ENCODE results near the gene SLC10A7. TPM values are rescaled to one million over a fixed set of nuclear protein-coding genes. Genes with fewer than 3 reads are reported as not detected.

Gene SLC10A7
- total RNA-seq, 1 donor from 2014 or later: 8.9 TPM

DNA sequence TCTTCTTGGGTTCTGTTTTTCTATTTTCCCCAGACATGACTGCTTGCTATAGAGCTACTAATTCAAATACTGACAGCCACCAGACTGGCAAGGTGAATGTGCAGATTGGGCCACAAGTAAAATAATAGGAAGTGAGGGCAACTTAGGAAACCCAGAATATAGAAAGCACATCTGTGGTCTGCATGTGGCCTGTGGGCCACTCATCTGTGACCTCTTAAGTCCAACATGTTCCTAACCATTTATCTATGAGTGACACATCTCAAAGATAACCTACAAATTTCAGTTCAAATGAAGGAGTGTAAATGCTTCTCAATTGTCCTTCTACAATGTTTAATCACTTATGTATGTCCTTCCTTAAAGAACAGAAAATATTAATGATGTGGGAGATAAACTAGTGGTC lies 178.5 kb downstream of the SLC10A7 start:
- TF ChIP-seq, protein P1, sequence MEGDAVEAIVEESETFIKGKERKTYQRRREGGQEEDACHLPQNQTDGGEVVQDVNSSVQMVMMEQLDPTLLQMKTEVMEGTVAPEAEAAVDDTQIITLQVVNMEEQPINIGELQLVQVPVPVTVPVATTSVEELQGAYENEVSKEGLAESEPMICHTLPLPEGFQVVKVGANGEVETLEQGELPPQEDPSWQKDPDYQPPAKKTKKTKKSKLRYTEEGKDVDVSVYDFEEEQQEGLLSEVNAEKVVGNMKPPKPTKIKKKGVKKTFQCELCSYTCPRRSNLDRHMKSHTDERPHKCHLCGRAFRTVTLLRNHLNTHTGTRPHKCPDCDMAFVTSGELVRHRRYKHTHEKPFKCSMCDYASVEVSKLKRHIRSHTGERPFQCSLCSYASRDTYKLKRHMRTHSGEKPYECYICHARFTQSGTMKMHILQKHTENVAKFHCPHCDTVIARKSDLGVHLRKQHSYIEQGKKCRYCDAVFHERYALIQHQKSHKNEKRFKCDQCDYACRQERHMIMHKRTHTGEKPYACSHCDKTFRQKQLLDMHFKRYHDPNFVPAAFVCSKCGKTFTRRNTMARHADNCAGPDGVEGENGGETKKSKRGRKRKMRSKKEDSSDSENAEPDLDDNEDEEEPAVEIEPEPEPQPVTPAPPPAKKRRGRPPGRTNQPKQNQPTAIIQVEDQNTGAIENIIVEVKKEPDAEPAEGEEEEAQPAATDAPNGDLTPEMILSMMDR (IDR thresholded peaks at IDR 0.05; ENCODE audit: insufficient read depth, low read depth, low read length): no peak
- no peak for TF ChIP-seq EZH2 (IDR thresholded peaks at IDR 0.05; ENCODE audit: insufficient read depth, low read length)
- H3K79me2 ChIP-seq (ENCODE audit: insufficient read depth, low read length): no peaks in the 10 kb centered on the region
- Mint-ChIP-seq H3K4me3 (ENCODE audit: unreplicated experiment) (no peak overlapping the region), H3K4me1 (ENCODE audit: low read depth, unreplicated experiment) (peaks cover 4% of the 10 kb centered on the region), H3K9me3 (ENCODE audit: unreplicated experiment) (no peaks in the 10 kb centered on the region), H3K36me3 (ENCODE audit: low read depth, unreplicated experiment) (no peaks in the 10 kb centered on the region), H3K27me3 (ENCODE audit: low read depth, unreplicated experiment) (no peaks in the 10 kb centered on the region), H3K27ac (ENCODE audit: unreplicated experiment) (no peak overlapping the region)
- no peak overlapping the region for H3K27ac ChIP-seq (ENCODE audit: low read depth, low read length)
- no peak overlapping the region for H2AFZ ChIP-seq (ENCODE audit: low read depth, low read length)
- H3K4me1 ChIP-seq (ENCODE audit: insufficient read depth, low read length): no peaks in the 10 kb centered on the region
- H3K9ac ChIP-seq (ENCODE audit: low read length): no peak overlapping the region
- no peaks in the 10 kb centered on the region for H3K9me3 ChIP-seq (ENCODE audit: insufficient read depth, low read depth, low read length)
- H3K4me2 ChIP-seq (ENCODE audit: low read length): no peak overlapping the region
- H3K4me3 ChIP-seq (ENCODE audit: insufficient read depth, low read depth, low read length): no peak overlapping the region
- DNase-seq (ENCODE audit: low read depth) (no peak), FAIRE-seq (no peak)
- H4K20me1 ChIP-seq (ENCODE audit: insufficient read depth, low read length): peaks cover 3% of the 10 kb centered on the region
- no peaks in the 10 kb centered on the region for H3K36me3 ChIP-seq (ENCODE audit: insufficient read depth, low read length)
- H3K27me3 ChIP-seq (ENCODE audit: insufficient read depth, low read length): no peaks in the 10 kb centered on the region

DNA sequence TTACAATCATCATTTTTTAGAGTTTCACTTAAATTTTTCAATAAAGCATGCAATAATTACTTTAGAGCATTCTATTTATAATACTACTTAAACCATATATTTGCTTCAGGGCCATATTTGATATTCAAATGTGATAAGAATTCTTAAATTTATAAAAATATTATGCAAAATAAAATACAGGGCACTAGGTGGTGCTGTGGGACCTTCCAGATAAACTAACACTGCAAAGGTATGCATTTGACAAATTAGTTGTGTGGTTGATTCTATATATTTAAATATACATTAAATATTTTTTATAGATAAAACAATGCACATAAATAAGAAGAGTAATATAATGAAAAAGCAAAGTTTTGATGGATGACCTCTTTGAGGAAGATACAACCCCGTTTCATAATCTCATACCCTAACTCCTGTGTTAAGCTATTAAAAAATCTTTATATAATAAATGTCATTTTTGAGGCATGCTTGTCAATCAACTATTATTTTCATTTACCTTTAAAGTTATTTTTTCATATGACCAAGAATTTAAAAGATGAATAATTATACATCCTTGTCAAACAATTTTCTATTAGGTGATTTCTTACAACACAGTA lies 179.0 kb downstream of the SLC10A7 start:
- Mint-ChIP-seq H3K9me3 (ENCODE audit: unreplicated experiment) (no peaks in the 10 kb centered on the region), H3K4me3 (ENCODE audit: unreplicated experiment) (no peak overlapping the region), H3K27me3 (ENCODE audit: low read depth, unreplicated experiment) (no peaks in the 10 kb centered on the region), H3K4me1 (ENCODE audit: low read depth, unreplicated experiment) (peaks cover 4% of the 10 kb centered on the region), H3K27ac (ENCODE audit: unreplicated experiment) (no peak overlapping the region), H3K36me3 (ENCODE audit: low read depth, unreplicated experiment) (no peaks in the 10 kb centered on the region)
- TF ChIP-seq, protein P1 (IDR thresholded peaks at IDR 0.05; ENCODE audit: insufficient read depth, low read depth, low read length): peak; percentile 28
- TF ChIP-seq EZH2 (IDR thresholded peaks at IDR 0.05; ENCODE audit: insufficient read depth, low read length): no peak
- H3K4me2 ChIP-seq (ENCODE audit: low read length): no peak overlapping the region
- DNase-seq (ENCODE audit: low read depth): peak; percentile 13
- no peak overlapping the region for H3K4me3 ChIP-seq (ENCODE audit: insufficient read depth, low read depth, low read length)
- no peak overlapping the region for H3K27ac ChIP-seq (ENCODE audit: low read depth, low read length)
- H3K9ac ChIP-seq (ENCODE audit: low read length): no peak overlapping the region
- H3K36me3 ChIP-seq (ENCODE audit: insufficient read depth, low read length): no peaks in the 10 kb centered on the region
- H3K27me3 ChIP-seq (ENCODE audit: insufficient read depth, low read length): no peaks in the 10 kb centered on the region
- H2AFZ ChIP-seq (ENCODE audit: low read depth, low read length): no peak overlapping the region
- no peaks in the 10 kb centered on the region for H3K79me2 ChIP-seq (ENCODE audit: insufficient read depth, low read length)
- peaks cover 3% of the 10 kb centered on the region for H4K20me1 ChIP-seq (ENCODE audit: insufficient read depth, low read length)
- H3K9me3 ChIP-seq (ENCODE audit: insufficient read depth, low read depth, low read length): no peaks in the 10 kb centered on the region
- FAIRE-seq: no peak
- no peaks in the 10 kb centered on the region for H3K4me1 ChIP-seq (ENCODE audit: insufficient read depth, low read length)

DNA sequence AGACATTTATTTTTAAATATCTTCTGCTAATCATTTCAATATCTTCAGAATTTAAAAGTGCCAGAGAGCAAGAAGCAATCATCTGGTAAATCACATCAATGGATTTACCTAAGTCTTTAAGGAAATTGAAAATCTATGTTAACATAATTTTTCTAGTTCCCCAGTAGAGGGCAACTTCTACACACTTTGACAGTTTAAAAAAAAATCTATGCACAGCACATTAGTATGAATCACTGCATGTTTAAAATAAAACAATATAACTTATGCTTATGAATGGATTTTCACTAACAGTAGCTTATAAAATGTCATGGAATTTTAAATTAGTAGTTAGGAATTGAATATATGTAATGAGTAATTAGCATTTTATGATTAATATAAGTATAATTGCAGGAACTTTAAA lies 180.9 kb downstream of the SLC10A7 start:
- DNase-seq (ENCODE audit: low read depth): peak; percentile 23
- Histone ChIP-seq H3K4me3 (ENCODE audit: insufficient read depth, low read depth, low read length) (no peak overlapping the region), H3K9me3 (ENCODE audit: insufficient read depth, low read depth, low read length) (no peaks in the 10 kb centered on the region), H3K36me3 (ENCODE audit: insufficient read depth, low read length) (no peaks in the 10 kb centered on the region), H3K4me1 (ENCODE audit: insufficient read depth, low read length) (peaks cover 11% of the 10 kb centered on the region), H2AFZ (ENCODE audit: low read depth, low read length) (no peak overlapping the region), H3K27ac (ENCODE audit: low read depth, low read length) (no peak overlapping the region), H3K4me2 (ENCODE audit: low read length) (no peak overlapping the region), H4K20me1 (ENCODE audit: insufficient read depth, low read length) (peaks cover 3% of the 10 kb centered on the region), H3K79me2 (ENCODE audit: insufficient read depth, low read length) (no peaks in the 10 kb centered on the region), H3K27me3 (ENCODE audit: insufficient read depth, low read length) (no peaks in the 10 kb centered on the region), H3K9ac (ENCODE audit: low read length) (no peak overlapping the region)
- H3K4me3 Mint-ChIP-seq (ENCODE audit: unreplicated experiment): no peak overlapping the region
- no peaks in the 10 kb centered on the region for H3K9me3 Mint-ChIP-seq (ENCODE audit: unreplicated experiment)
- H3K27ac Mint-ChIP-seq (ENCODE audit: unreplicated experiment): no peak overlapping the region
- no peaks in the 10 kb centered on the region for H3K27me3 Mint-ChIP-seq (ENCODE audit: low read depth, unreplicated experiment)
- peaks cover 4% of the 10 kb centered on the region for H3K4me1 Mint-ChIP-seq (ENCODE audit: low read depth, unreplicated experiment)
- no peak for FAIRE-seq
- no peaks in the 10 kb centered on the region for H3K36me3 Mint-ChIP-seq (ENCODE audit: low read depth, unreplicated experiment)
- TF ChIP-seq, protein P1 (IDR thresholded peaks at IDR 0.05; ENCODE audit: insufficient read depth, low read depth, low read length): peak; percentile 39
- no peak for TF ChIP-seq EZH2 (IDR thresholded peaks at IDR 0.05; ENCODE audit: insufficient read depth, low read length)
